ENCODE measurements around the gene ZNF579.

DNA sequence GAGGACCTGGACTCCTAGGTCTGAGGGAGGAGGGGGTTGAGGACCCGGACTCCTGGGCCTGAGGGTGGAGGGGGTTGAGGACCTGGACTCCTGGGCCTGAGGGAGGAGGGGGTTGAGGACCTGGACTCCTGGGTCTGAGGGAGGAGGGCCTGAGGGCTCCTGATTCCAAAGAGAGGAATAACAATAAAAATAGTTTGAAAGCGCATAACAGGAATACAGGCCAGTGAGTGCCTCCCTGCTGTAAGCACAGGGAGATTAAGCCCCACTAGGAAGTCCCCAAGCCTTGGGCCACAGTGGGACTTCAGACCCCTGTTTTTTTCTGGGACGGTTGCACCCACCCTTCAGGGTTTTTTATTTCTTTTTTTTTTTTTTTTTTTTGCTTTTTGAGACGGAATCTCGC, 42.5 kb downstream of the ZNF579 start:
- TF ChIP-seq, protein P1, sequence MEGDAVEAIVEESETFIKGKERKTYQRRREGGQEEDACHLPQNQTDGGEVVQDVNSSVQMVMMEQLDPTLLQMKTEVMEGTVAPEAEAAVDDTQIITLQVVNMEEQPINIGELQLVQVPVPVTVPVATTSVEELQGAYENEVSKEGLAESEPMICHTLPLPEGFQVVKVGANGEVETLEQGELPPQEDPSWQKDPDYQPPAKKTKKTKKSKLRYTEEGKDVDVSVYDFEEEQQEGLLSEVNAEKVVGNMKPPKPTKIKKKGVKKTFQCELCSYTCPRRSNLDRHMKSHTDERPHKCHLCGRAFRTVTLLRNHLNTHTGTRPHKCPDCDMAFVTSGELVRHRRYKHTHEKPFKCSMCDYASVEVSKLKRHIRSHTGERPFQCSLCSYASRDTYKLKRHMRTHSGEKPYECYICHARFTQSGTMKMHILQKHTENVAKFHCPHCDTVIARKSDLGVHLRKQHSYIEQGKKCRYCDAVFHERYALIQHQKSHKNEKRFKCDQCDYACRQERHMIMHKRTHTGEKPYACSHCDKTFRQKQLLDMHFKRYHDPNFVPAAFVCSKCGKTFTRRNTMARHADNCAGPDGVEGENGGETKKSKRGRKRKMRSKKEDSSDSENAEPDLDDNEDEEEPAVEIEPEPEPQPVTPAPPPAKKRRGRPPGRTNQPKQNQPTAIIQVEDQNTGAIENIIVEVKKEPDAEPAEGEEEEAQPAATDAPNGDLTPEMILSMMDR (IDR thresholded peaks at IDR 0.05; ENCODE audit: extremely low read depth in 1 of 2, insufficient read depth in 1 of 2, low read depth in 1 of 2, low read length in 2 of 2): no peak
- no peak for TF ChIP-seq POLR2AphosphoS5 (IDR thresholded peaks at IDR 0.05; ENCODE audit: insufficient read depth, low read depth, low read length)
- TF ChIP-seq POLR2A (IDR thresholded peaks at IDR 0.05; ENCODE audit: low read depth, low read length): no peak
- TF ChIP-seq EZH2 (IDR thresholded peaks at IDR 0.05; ENCODE audit: borderline replicate concordance, low read depth, low read length, severe bottlenecking): no peak
